ENCODE data around the gene ACSBG1. TPM values are rescaled to one million over a fixed set of nuclear protein-coding genes. Genes with fewer than 3 reads are reported as not detected.

The ACSBG1 gene
- total RNA-seq, 4 donors from 2014 or later = under 0.01 to 0.21 TPM; not detected in 2

DNA sequence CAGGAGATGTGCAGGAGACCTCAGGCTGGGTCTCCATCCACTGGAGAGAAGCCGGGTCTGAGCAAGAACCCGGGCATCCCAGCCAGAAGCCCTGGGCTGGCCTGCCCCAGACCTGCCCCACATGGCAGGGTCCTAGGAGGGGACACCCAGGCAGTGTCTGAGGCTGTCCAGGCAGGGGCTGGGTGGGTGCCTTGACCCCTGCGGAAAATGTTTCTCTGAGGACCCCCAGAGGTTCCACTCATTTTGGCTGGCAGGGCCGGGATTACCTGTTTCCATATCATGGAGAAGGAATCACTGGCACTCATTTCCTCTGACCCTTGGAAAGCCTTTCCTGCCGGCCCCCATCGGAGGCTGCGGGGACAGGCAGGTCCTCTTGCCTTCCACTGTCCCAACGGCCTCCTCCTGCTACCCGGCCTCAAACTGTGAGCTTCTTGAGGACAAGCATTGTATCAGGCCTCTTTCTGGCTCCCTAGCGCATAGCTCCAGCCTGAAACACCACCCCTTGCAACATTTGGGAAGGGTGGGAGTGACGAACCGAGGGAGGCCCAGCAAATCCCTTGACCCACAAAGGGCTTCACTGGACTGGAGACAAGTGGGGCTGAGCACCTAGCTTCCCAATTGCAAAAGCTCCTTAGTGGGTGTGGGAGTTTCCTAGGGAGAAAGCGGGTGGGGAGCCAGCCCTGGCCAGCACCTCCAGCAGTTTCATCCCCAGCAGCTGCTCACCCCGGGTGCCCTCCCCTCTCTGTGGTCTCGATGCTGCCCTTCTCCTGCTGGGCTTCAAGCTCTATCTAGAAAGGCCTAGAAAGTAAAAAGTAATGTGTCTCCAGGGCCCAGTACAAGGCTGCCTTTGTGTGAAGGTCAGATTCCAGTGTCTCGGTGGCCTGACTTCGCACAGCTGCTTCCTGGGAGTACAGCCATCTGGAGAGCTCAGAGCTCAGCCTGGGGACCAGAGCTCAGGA is 29.7 kb downstream of the ACSBG1 start:
- peak overlapping the region in 3 of 4 donors; percentile 47 to 67 (median 64) for H3K27ac ChIP-seq
- H3K4me1 ChIP-seq = peaks cover 0 to 48% (median 12%) of the 10 kb centered on the region in 4 donors
- H3K36me3 ChIP-seq = no peaks in the 10 kb centered on the region
- H3K4me3 ChIP-seq = no peak overlapping the region
- H3K9me3 ChIP-seq = no peaks in the 10 kb centered on the region
- H3K27me3 ChIP-seq = no peaks in the 10 kb centered on the region
- TF ChIP-seq, protein P1, sequence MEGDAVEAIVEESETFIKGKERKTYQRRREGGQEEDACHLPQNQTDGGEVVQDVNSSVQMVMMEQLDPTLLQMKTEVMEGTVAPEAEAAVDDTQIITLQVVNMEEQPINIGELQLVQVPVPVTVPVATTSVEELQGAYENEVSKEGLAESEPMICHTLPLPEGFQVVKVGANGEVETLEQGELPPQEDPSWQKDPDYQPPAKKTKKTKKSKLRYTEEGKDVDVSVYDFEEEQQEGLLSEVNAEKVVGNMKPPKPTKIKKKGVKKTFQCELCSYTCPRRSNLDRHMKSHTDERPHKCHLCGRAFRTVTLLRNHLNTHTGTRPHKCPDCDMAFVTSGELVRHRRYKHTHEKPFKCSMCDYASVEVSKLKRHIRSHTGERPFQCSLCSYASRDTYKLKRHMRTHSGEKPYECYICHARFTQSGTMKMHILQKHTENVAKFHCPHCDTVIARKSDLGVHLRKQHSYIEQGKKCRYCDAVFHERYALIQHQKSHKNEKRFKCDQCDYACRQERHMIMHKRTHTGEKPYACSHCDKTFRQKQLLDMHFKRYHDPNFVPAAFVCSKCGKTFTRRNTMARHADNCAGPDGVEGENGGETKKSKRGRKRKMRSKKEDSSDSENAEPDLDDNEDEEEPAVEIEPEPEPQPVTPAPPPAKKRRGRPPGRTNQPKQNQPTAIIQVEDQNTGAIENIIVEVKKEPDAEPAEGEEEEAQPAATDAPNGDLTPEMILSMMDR (IDR thresholded peaks at IDR 0.05) = no peak
- peak in 1 of 2 donors; percentile 45 for TF ChIP-seq EP300 (IDR thresholded peaks at IDR 0.05)
- 52 to 57% methylated on average over 13 to 16 of the region's 17 CpGs for WGBS, 2 donors
- peak; percentile 18 to 34 for DNase-seq (ENCODE audit: low spot score in 2 of 2)

GRCh38 chr15:78203346-78204225 is 30.8 kb downstream of the ACSBG1 start:
- 52 to 55% methylated on average over 14 of the region's 14 CpGs for WGBS, 2 donors
- H3K4me3 ChIP-seq = no peak overlapping the region
- H3K4me1 ChIP-seq = peaks cover 0 to 44% (median 12%) of the 10 kb centered on the region in 4 donors
- H3K9me3 ChIP-seq = no peaks in the 10 kb centered on the region
- H3K27me3 ChIP-seq = no peaks in the 10 kb centered on the region
- H3K27ac ChIP-seq = peak overlapping the region; percentile 11 to 67 (median 44)
- DNase-seq (ENCODE audit: low spot score in 2 of 2) = no peak
- H3K36me3 ChIP-seq = no peaks in the 10 kb centered on the region
- TF ChIP-seq POLR2A (IDR thresholded peaks at IDR 0.05) (no peak), EP300 (IDR thresholded peaks at IDR 0.05) (peak in 1 of 2 donors; percentile 37)

- Histone ChIP-seq H3K4me3 (no peak overlapping the region), H3K4me1 (peaks cover 0 to 36% (median 9%) of the 10 kb centered on the region in 4 donors), H3K9me3 (no peaks in the 10 kb centered on the region), H3K36me3 (no peaks in the 10 kb centered on the region), H3K27ac (no peak overlapping the region), H3K27me3 (no peaks in the 10 kb centered on the region)
- no peak for DNase-seq (ENCODE audit: low spot score in 2 of 2)
- TF ChIP-seq POLR2A (IDR thresholded peaks at IDR 0.05) (no peak), EP300 (IDR thresholded peaks at IDR 0.05) (no peak)
- TF ChIP-seq, protein P1 (IDR thresholded peaks at IDR 0.05) = no peak
- WGBS, 2 donors = 81 to 87% methylated on average over 10 of the region's 10 CpGs
Measured at GRCh38 chr15:78201281-78202190, 32.8 kb downstream of the ACSBG1 start.

GRCh38 chr15:78200276-78200930 is 34.0 kb downstream of the ACSBG1 start:
- WGBS, 2 donors = 93 to 96% methylated on average over 10 of the region's 10 CpGs
- H3K36me3 ChIP-seq = no peaks in the 10 kb centered on the region
- no peak overlapping the region for H3K27ac ChIP-seq
- no peak overlapping the region for H3K4me3 ChIP-seq
- peaks cover 0 to 25% (median 5%) of the 10 kb centered on the region in 4 donors for H3K4me1 ChIP-seq
- H3K27me3 ChIP-seq = no peaks in the 10 kb centered on the region
- no peaks in the 10 kb centered on the region for H3K9me3 ChIP-seq
- TF ChIP-seq, protein P1 (IDR thresholded peaks at IDR 0.05) = no peak
- TF ChIP-seq EP300 (IDR thresholded peaks at IDR 0.05) (no peak), POLR2A (IDR thresholded peaks at IDR 0.05) (no peak)
- DNase-seq (ENCODE audit: low spot score in 2 of 2) = no peak

All from tibial nerve (tissue), 4 donors.